Mucosa of stomach (tissue), 1 donor: Measurements from ENCODE around the gene INIP.

Experiments used
- H3K27me3 ChIP-seq: one replicate; pipeline ENCODE4 v1.7.0; 2013; ENCODE audit warnings: mild to moderate bottlenecking, low read length; ENCODE audit not compliant: control insufficient read depth, insufficient read depth
- H3K36me3 ChIP-seq: one replicate; pipeline ENCODE4 v1.7.0; 2013; ENCODE audit warnings: low read length; ENCODE audit not compliant: control insufficient read depth, insufficient read depth
- H3K4me1 ChIP-seq: one replicate; pipeline ENCODE4 v1.7.0; 2013; ENCODE audit warnings: mild to moderate bottlenecking, low read length; ENCODE audit not compliant: control insufficient read depth, insufficient read depth
- H3K4me3 ChIP-seq: one replicate; pipeline ENCODE4 v1.7.0; 2013; ENCODE audit warnings: low read length
- H3K9ac ChIP-seq: one replicate; pipeline ENCODE4 v1.7.0; 2013; ENCODE audit warnings: mild to moderate bottlenecking, low read length, moderate library complexity
- H3K9me3 ChIP-seq: one replicate; pipeline ENCODE4 v1.7.0; 2013; ENCODE audit warnings: mild to moderate bottlenecking, low read length, moderate library complexity; ENCODE audit not compliant: control insufficient read depth
- donor health status: Pancreatic carcinoma.

The INIP gene

DNA sequence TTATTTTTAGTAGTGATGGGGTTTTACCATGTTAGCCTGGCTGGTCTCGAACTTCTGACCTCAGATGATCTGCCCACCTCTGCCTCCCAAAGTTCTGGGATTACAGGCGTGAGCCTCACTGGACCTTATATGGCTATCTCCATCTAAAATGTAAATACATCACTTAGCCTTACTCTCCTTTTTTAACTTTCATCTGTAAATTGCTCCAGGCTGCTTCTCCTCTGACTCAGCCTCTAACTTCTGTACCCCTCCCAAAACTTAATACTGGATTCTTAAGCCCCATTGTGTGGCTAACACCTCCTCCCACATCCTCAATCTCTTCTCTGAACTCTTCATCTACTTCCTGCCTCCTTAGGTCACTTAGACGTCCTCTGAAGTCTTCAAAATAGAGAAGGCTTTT lies 36.7 kb upstream of the INIP start:
- H3K27me3 ChIP-seq = no peaks in the 10 kb centered on the region
- no peak overlapping the region for H3K9ac ChIP-seq
- no peaks in the 10 kb centered on the region for H3K36me3 ChIP-seq
- peaks cover 44% of the 10 kb centered on the region for H3K4me1 ChIP-seq
- H3K9me3 ChIP-seq = no peaks in the 10 kb centered on the region
- no peak overlapping the region for H3K4me3 ChIP-seq

DNA sequence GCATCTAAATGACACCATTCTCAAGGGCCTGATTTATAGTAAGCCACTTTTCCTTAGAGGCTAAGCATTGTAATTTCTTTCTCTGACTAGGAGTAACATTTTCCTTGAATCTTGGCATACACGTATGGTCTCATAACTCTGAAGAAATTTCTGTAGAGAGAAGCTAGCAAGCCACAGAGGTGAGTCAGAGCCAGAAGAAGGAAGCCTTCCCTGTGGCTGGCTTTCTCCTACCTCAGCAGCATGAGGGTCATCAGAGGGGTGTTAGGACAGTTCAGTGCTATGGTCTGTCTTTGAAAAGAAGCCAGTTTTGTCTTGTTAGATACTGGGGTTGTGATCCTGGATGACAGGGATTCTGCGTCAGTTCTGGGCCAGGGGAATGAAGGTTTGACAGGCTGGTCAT lies 35.8 kb upstream of the INIP start:
- no peak overlapping the region for H3K4me3 ChIP-seq
- no peak overlapping the region for H3K9ac ChIP-seq
- H3K27me3 ChIP-seq = no peaks in the 10 kb centered on the region
- H3K9me3 ChIP-seq = no peaks in the 10 kb centered on the region
- H3K4me1 ChIP-seq = peaks cover 46% of the 10 kb centered on the region
- H3K36me3 ChIP-seq = no peaks in the 10 kb centered on the region

DNA sequence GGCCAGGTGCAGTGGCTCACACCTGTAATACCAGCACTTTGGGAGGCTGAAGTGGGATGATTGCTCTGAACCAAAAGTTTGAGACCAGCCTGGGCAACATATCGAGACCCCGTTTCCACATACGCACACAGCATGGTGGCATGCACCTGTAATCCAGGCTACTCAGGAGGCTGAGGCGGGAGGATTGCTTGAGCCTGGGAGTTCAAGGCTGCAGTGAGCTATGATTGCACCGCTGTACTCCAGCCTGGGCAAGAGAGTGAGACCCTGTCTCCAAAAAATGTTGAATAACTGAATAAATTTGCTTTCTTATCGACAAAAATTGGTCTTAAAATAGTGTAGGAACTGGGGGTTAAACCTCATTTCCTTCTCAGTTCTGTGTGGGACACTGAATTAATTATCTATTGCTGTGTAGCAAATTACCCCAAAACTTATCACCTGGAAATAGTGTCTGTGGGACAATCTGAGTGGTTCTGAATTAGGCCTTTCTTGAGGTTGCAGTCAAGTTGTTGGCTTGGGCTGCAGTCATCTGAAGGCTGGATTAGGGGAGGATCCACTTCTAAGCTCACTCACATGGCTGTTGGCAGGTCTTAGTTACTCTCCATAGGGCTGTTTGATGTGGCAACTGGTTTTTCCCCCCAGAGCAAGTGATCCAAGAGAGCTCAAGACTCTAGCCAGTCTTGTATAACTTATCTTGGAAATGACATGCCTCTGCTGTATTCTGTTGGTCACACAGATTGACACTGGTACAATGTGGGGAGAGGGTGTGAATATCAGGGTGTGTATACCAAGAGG lies 34.6 kb upstream of the INIP start:
- Histone ChIP-seq H3K4me1 (peaks cover 46% of the 10 kb centered on the region), H3K4me3 (no peak overlapping the region), H3K9ac (no peak overlapping the region), H3K27me3 (no peaks in the 10 kb centered on the region), H3K36me3 (no peaks in the 10 kb centered on the region), H3K9me3 (no peaks in the 10 kb centered on the region)

DNA sequence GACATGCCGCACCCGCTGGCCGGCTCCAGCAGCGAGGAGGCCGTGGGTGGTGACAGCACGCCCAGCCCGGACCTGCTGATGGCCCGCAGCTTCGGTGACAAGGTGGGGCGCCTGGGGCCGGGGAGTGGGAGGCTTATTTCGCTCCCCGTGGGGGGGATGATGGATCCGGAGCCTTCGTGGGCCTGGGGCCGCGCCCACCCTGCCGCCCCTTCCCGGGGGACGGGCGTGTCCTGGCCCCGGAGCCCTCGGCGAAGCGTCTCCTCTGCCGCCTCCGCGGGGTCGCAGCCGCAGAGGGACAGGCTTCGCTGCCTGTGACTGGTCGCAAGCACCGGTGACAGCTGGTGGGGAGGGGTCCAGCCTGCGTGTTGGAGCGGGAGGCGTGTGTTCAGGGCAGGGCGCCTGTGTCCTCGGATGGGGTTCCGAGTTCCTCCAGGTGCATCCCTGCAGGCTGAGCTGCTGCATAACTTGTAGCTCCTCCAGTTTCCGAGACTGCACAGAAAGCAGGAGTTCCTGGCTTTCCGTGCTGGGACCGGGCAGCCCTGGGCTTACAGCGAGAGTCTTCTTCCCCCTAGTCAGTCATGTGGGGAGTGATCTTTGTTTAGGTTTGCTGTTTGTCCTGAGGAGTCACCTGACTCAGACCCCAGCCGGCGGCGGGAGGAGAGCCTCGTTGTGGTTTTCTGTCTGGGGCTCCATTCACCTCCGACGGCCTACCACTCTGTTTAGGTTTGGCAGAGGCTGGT lies 33.3 kb upstream of the INIP start:
- peaks cover 46% of the 10 kb centered on the region for H3K4me1 ChIP-seq
- no peaks in the 10 kb centered on the region for H3K9me3 ChIP-seq
- H3K27me3 ChIP-seq = no peaks in the 10 kb centered on the region
- H3K36me3 ChIP-seq = no peaks in the 10 kb centered on the region
- peak overlapping the region; percentile 82 for H3K4me3 ChIP-seq
- peak overlapping the region; percentile 67 for H3K9ac ChIP-seq

DNA sequence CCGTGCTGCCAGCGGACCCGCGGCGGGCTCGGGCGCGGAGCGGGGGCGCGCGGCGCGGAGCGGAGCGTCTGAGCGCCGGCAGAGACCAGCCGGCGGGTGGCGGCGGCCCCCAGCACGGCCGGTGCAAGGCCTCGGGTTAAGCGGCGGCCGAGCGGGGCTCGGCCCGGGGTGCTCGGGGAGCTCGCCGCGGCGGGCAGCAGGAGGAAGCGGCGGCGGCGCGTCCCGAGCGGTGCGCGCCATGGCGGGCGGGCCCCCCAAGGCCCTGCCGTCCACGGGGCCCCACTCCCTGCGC lies 32.8 kb upstream of the INIP start:
- H3K27me3 ChIP-seq = no peaks in the 10 kb centered on the region
- H3K9me3 ChIP-seq = no peaks in the 10 kb centered on the region
- H3K4me1 ChIP-seq = peaks cover 44% of the 10 kb centered on the region
- peak overlapping the region; percentile 67 for H3K9ac ChIP-seq
- H3K4me3 ChIP-seq = peak overlapping the region; percentile 82
- no peaks in the 10 kb centered on the region for H3K36me3 ChIP-seq

DNA sequence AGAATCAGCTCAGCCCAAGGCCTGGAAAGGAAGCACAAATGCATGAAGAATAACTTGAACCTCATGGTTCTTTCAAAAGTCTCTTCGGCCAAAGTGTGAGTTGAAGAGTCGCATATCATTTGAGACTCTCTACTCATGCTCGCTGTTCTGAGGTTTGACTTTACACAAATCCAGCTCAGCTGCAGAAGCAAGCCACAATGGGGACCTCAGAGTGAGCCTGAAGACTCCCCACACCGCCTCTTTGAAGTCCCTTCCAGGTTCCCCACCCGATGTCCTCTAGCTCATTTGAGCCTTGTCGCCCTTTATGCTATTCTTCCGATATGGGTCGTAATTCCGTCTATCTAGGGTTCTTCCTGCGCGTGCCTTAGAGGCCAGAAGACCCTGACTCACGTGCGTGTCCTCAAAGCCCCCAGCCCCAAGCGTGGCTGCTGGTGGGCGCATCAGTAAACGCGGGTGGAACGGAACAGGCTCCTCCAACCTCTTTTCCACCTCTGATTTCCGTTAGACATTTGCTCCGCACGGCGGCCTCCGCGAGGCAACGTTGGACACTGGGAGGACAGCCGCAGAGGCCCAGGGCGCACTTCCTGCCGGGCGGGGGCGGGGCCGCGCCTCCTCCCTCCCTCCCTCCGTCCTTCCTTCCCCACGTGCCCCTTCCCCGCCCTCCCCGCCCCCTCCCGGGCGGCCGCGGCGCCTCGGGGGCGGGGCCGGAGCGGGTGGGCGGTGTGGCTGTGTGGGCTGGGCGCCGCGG lies 32.3 kb upstream of the INIP start, which contains the start of gene SNX30:
TSS of gene SNX30 (plus strand) at position 745 of the 748 bp plus-strand sequence. CDS start 242 bp downstream, outside the sequence.
- no peaks in the 10 kb centered on the region for H3K9me3 ChIP-seq
- H3K4me1 ChIP-seq = peaks cover 38% of the 10 kb centered on the region
- H3K27me3 ChIP-seq = no peaks in the 10 kb centered on the region

DNA sequence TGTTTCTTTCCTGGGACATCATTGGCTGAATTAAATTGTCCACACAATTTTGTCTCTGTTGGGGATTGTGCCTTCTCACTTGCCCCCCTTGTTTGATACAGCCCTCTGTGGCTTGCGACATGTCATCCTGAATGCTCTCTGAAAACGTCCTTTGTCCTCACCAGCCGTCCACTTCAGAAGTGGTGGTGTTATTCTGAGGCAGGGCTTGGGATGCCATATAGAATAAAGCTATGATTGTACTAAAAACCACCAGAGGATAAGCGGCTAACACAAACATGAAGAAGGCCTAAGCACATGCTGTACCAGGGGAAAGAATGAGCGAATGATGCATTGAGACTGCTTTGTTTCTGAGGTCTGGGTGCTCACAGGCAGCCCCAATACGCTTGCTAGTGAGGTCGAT lies 29.2 kb upstream of the INIP start:
- H3K4me3 ChIP-seq = no peak overlapping the region
- H3K9ac ChIP-seq = no peak overlapping the region
- H3K27me3 ChIP-seq = no peaks in the 10 kb centered on the region
- no peaks in the 10 kb centered on the region for H3K36me3 ChIP-seq
- H3K9me3 ChIP-seq = no peaks in the 10 kb centered on the region
- peaks cover 15% of the 10 kb centered on the region for H3K4me1 ChIP-seq

More for the DNA sequence above, 32.3 kb upstream of the INIP start, which contains the start of gene SNX30:
- no peaks in the 10 kb centered on the region for H3K36me3 ChIP-seq
- peak within 1 kb of the TSS; percentile 82 for H3K4me3 ChIP-seq
- H3K9ac ChIP-seq = peak within 1 kb of the TSS; percentile 67

DNA sequence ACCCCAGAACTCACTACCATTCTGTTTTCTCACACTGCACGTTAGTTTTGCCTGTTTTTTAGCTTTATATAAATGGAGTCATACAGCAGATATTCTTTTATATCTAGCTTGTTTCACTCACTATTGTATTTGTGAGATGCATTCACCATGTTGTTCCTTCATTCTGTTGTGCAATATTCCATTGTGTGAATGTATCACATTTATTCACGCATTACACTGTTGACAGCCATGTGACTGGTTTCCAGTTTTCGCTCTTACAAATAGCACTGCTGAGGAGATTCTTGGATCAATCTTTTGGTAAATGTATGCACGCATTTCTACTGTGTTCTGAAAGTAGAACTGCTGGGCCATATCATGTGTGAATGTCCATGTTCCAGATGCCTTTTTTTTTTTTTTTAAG lies 26.3 kb upstream of the INIP start:
- no peaks in the 10 kb centered on the region for H3K36me3 ChIP-seq
- H3K4me3 ChIP-seq = no peak overlapping the region
- no peaks in the 10 kb centered on the region for H3K27me3 ChIP-seq
- H3K9me3 ChIP-seq = no peaks in the 10 kb centered on the region
- no peaks in the 10 kb centered on the region for H3K4me1 ChIP-seq
- H3K9ac ChIP-seq = no peak overlapping the region

DNA sequence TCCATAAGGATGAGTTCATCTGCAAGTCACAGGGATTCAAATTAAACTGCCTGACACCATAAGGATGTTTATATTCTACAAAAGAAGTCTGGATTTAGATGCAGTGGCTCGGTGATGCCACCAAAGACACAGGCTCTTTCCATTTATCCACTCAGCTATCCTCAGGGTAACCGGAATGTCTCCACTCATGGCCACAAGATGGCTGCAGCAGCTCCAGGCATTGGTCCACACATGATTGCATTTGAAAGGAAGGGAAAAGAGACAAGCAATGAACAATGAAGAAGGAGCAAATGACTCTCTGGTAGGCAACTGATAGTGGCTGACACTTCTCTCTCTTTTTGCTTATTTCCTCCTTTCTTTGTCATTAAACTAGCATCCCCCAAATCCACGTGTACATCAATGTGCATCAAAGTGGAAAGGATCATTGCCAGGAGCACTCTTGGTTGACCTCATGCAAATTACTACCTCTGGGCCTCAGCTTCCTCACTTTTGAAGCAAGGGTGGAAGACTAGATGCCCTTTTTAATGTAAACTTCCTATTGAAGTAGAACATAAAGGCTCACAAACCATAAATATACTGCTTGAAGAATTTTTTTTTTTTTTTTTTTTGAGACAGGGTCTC lies 25.4 kb upstream of the INIP start:
- Histone ChIP-seq H3K36me3 (no peaks in the 10 kb centered on the region), H3K27me3 (no peaks in the 10 kb centered on the region), H3K4me3 (no peak overlapping the region), H3K4me1 (no peaks in the 10 kb centered on the region), H3K9ac (no peak overlapping the region), H3K9me3 (no peaks in the 10 kb centered on the region)

DNA sequence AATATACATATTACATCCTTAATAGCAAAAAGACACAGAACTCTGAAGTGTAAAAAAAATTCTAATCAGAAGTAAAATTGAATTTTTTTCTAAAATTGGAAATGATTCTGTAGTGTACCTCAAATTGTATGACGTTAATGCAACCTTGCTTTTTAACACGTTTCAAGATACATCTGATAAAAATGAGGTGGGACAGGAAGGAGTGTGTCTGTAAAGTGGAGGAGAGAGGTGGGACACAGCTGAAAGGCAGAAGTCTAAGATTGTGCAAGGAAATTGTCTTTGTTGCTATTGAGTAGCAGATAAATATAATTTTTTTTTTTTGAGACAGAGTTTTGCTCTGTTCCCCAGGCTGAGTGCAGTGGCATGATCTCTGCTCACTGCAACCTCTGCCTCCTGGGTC lies 17.0 kb upstream of the INIP start:
- Histone ChIP-seq H3K27me3 (no peaks in the 10 kb centered on the region), H3K4me3 (no peak overlapping the region), H3K36me3 (no peaks in the 10 kb centered on the region), H3K4me1 (peaks cover 4% of the 10 kb centered on the region), H3K9ac (no peak overlapping the region), H3K9me3 (no peaks in the 10 kb centered on the region)

DNA sequence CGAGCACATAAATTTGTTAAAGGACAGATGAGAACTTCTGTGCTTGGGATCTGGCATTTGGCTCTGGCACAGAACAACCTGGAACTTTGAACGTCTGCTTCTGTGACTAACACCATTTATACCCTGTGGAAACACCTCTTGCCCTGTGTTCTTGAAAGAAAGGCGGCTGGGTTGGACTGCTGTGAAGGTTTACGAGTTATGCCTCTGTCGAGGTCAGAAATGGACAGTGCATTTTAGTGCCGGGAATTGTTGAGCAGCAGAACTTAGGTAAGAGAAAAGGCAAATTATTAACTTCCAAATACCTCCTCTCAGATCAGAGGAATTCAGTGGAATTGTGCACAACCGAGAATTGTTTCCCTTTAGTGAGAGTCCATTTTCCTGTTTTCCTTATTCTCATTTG lies 14.1 kb upstream of the INIP start:
- Histone ChIP-seq H3K4me1 (peaks cover 4% of the 10 kb centered on the region), H3K9me3 (no peaks in the 10 kb centered on the region), H3K36me3 (no peaks in the 10 kb centered on the region), H3K27me3 (no peaks in the 10 kb centered on the region), H3K4me3 (no peak overlapping the region), H3K9ac (no peak overlapping the region)

DNA sequence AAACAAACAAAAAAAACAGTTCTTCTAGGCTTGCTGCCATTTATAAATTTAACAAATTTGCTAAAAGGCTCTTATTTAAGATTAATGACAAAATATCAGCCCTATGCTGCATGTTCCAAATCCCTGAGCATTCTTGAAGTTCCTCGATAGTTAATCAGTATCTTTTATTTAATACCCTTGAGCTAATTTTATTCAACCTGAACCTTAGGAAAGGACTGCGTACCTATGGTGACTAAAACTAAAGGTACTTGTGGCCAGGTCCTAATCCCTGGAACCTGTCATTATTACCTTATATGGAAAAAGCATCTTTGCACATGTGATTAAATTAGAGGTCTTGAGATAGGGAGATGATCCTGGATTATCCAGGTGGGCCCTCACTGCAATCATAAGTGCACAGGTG lies 10.5 kb upstream of the INIP start:
- no peaks in the 10 kb centered on the region for H3K27me3 ChIP-seq
- no peaks in the 10 kb centered on the region for H3K9me3 ChIP-seq
- H3K36me3 ChIP-seq = no peaks in the 10 kb centered on the region
- H3K9ac ChIP-seq = no peak overlapping the region
- H3K4me3 ChIP-seq = no peak overlapping the region
- H3K4me1 ChIP-seq = no peaks in the 10 kb centered on the region
